ENCODE data around the gene ANKRD6.
A peak's percentile ranks its signal among the peaks of the same experiment; 100 is the strongest.

The ANKRD6 gene

DNA sequence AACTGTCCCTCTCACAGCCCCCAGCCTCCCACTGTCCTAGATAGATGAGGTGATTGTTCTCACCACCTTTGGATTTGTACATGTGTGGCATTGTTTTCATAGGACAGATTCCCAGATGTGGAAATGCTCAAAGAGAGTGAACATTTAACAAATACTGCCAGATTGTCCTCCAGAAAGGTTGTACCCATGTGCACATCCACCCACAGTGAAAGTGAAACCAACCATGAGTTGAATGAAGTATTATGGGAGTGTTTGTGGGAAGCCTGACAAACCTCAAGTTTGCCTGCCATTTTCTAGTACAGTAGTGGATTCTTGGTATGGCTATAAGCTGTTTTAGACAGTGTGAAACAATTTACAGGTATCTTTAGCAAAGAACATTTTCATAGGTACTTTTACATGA is 42.7 kb downstream of the ANKRD6 start:
- peak; percentile 57 for DNase-seq

DNA sequence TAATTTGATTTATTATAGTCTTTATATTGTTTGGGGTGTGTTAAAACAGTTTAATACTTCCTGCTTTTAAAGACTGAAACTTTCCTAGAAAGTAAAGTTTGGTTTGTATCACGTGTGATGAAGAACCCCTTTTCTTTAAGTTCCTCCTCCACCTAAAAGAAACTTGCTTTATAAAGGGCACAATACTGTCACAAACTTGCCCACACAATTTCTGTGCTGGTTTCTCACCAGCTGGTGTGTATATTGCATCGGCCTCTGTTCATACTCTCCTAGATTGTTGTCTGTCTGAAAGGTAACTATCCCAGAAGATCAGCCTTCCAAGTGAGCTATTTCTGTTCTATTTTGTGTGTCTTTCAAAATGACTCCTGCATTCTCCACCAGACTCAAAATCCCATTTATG is 46.9 kb downstream of the ANKRD6 start:
- peak; percentile 21 for DNase-seq

DNA sequence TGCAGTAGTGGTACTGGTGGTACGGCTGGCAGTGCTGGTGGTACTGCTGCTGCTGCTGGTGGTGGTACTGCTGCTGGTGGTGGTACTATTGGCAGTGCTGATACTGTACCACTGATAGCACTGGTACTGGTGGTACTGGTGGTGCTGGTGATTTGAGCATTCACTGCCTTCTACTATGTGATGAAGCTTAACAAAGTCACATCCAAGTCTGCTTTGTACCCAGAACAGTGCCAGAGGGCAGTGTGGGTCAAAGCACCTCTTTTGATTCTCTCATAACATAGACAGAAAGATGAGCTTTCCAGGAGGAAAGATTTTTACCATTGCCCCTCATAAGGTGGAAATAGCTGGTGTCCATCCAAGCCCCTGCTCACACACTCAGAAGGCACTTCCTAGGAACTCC is 48.7 kb downstream of the ANKRD6 start:
- DNase-seq: peak; percentile 28

DNA sequence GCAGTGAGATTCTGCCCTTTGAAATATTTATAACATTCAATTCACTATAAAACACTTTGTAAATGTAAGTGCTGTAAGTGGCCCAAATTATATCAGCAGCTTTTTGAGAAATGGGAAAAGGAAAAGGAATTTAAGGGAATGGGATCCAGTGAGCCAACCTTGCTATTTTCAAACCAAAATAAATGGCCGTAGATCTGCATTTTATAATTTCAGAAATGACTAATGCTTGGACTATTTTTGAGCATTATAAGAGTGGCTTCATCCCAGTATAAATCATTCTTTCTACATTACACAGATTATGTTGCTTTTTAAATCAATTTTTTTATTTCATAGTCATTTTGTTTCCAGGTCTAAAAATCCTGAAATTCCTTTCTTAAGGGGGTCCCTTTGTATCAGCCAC is 49.2 kb downstream of the ANKRD6 start:
- no peak for DNase-seq

DNA sequence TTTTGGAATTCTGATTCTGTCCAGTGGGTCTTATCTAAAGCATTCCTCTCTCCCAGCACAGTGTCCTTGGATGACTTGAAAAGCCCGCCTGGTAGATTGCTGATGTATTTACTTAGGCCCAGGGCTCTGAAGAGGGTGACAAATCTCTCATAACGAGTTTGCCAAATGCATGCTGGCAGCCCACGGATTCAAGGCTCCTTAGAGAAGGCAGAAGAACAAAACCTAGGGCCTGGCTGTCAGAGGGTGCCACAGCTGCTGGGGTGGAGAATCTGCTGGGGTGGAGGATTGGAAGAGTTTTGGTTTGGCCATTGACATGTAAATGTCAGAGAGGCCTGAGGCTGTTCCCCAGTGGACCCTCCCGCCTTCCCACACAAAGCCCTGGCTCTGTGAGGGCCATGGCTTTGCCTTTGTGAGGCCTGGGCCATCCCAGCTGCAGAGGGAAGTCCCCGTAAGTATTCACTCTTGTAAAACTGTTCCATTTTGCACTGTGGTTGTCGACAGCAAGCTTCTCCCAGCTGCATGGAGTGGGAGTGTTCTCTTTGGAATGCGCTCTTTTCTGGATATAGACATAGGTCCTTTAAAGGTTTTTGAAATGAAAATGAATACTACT is 50.3 kb downstream of the ANKRD6 start:
- DNase-seq: peak; percentile 91

DNA sequence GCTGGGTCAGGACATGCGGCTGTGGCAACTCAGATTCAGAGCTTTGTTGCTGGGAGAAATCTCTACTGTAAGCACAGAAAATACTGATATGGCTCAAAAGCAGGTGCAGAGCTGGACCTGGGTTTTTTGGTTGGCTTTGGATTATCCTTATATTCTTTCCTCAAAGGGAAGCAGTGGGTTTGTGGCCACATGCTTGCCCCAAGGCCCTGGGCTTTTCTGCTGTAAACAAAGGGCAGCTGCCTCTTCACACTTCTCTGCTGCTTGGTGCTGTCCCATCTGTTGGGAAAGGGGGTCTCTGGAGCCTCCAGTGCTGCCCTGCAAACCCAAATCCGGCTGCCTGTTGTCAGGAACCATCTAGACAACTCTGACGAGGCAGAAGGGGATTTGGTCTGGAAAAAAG is 52.4 kb downstream of the ANKRD6 start:
- no peak for DNase-seq

DNA sequence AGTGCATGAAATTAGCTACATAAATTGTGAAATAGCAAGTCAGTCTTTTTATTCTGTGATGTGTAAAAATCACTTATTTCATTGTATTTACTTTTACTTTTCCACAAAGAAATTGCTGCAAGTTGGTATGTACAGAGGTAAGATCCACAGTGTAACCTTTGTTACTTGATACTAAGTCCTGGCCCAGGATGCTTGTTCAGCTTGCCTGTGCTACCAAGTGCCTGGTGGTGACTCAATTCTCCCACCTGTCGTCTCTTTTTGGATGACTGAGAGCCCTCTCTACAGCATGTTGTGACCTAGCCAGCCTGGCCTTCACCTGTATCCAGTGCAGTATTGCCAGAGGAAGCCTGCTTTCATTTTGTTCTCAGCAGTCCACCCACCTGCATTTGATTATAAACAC is 54.9 kb downstream of the ANKRD6 start:
- DNase-seq: peak; percentile 69

DNA sequence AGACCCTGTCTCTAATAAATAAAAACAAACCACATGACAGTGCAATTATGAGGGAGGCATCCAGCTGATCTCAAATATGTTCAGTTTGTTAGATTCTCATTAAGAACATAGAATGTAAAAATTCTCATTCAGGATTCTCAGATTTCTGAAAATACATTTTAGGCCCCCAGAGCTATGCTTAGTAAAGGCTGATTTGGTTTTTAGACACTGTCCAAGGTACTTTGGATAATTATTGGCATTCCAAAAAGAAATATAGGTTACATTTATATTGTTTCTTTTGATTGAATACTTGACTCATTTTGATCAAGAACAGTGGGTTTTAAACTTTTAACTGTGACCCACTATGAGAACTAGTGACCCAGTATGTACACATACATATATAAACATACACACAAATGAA is 55.5 kb downstream of the ANKRD6 start:
- DNase-seq: no peak

DNA sequence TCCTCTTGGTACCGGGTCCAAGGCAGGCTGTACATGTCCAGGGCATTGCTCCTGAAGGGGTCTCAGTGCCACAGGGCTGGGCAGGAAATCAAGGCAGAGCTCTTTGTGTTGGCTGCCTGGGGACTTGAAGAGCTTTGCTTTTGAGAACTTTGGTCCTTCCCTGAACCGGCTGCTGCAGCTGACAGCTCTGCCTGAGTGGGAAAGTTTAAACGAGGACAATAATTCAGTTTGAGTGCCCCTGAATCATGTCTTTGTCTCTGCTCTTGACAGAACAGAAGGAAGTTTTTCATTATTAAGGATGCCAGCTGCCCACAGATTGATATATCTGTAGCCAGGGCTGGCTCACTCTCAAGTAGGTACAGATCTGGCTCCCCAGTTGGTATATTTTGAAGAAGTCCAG is 56.1 kb downstream of the ANKRD6 start:
- peak; percentile 63 for DNase-seq

DNA sequence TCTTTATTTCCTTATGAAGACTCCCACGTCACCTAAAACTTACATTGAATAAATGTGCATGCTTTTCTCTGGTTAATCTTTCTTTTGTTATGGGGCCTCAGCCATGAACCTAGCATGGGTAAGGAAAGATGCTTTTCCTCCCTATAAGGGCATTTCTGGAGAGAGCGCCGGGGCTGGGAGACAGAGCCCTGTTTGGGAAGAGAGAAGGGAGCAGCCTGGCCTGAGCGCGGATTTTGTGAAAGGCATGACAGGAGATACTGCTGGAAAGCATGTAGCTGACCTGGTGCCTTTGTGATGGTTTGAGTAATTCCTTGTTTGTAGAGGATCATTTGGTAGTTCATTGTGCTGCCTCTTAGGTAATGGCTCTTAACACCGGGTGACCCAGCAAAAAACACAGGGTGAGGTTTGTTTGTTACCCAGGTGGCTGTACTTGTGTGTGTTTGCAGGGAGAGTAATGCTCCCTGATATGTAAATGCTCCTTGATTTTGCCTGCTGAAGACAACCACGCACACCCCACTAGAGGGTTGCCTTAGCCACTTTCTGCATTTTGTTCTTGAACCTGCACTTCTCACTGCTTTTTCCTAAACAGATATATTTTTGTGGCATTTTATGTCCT is 59.2 kb downstream of the ANKRD6 start:
- DNase-seq: peak; percentile 94

DNA sequence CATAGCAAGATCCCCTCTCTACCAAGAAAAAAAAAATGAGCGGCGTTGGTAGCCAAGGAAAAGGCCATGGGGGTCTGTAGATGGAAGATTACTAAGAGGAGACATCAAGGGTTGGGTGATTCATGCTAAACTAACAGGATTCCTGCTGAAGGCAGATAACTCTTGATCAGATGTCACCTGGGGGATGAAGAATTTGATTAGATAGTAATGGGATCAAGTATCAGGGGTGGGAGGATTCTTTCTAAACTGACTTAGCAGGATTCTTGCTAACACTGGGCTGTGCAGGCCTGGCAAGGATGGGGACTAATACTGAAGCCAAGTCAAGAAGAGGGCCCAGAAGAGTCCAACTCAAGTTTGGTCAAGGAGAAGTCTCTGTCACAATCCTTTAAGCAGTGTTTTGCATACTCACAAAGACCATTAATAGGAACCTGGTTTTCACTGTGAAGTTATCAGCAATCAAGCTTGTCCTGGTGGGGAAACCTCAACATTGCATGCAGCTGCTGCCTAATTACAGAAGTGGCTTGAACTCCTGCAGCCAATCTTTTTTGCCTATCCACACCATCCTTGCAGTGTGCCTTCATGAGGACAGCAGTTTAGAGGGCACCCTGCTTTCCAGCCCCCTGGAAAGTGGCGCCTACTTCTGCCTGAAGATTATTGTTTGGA is 61.3 kb downstream of the ANKRD6 start:
- DNase-seq: peak; percentile 41

DNA sequence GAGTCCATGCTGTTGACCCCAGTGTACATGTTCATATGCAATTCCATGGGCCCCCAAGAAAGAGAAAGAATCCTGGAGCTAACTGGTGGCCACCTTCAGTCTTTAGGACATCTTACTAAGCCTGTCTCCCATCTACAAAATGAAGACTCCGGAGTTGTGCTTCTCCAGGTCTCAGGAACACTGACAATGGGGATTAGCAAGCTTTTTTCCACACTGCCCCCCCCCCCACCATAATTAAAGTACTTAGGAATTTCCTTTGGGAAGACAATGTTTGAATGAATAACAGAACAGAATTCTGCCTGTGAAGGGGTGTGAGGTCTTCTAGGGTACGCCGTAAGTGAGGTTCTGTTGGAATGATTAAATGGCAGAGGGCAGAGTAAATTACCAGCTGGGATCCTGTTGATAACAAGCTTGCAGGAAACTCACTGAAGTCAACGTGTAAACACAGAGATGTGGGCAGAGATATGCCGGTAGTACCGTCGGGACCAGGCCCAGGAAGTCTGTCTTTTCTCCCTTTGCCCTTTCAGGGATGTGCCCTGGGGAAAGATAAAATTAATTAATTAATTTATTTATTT is 63.1 kb downstream of the ANKRD6 start:
- DNase-seq: peak; percentile 24

DNA sequence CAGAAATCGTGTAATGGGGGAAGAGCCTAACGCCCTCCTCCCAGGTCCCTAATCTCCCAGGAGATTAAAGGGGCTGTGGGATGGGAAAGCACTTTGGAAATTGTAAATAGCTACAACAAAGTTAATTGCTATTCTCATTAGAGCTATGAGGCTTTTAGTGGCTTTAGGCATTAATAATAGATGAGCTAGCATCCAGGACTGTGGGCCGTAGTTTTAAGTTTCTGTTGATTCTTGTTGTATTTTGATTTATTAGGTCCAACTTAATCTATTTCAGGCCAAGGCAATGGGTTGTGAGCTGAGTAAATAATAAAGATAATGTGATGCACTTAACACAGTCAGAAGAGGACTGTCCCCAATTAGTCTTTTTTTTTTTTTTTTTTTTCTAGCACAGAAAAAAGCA is 67.7 kb downstream of the ANKRD6 start:
- peak; percentile 96 for DNase-seq

DNA sequence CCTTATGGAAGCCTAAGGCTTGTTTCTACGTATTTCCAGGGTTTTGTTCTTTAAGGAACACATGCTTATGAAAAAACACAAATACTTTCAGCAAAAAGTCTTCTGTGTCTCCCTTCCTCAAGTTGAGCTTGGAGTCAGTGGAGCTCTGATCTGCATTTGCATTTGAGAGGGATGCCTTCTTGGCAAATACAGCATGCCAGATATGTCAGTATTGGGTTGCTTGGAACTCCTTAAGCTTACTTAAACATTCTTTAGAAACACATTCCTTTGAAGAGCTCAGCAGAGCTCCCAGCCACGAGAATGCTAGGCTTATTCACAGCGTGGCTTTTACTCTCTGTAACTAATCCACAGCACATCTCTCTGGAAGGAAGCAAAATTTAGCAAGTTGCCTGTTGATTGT is 68.3 kb downstream of the ANKRD6 start:
- DNase-seq: peak; percentile 59

DNA sequence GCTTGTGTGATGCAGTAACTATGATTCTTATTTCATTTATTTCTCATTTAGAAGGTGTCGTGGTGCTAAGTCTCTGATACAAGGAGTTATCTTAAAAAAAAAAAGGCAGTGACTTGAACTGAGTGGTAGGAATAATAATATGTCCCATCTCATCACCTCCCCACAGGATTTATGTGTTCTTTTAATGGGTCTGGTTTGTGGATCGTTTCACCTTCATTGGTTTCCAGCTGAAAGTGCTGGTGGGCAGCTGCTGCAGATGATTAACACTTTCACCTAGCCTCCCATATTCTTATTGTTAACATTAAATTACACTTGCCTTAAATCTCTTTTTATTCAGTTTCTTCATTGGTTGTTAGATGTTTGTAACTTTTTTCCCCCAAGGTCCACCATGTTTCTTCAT is 68.8 kb downstream of the ANKRD6 start:
- DNase-seq: peak; percentile 67

DNA sequence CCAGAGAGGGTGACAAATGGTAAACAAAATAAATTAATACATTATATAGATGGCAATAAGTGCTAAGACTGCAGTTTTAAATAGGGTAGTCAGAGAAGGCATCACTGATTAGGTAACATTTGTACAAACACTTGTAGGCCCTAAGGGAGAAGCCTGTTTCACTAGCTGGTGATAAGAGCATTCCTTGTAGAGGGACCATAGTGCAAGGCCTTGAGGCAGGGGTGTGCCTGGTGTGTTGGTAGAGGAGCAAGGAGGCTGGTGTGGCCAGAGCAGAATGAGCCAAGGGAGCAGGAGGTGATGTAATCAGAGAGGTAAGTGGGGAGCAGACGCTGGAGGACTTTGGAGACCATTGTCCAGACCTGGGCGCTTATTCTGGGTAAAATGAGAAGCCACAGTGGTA is 70.7 kb downstream of the ANKRD6 start:
- DNase-seq: peak; percentile 35

DNA sequence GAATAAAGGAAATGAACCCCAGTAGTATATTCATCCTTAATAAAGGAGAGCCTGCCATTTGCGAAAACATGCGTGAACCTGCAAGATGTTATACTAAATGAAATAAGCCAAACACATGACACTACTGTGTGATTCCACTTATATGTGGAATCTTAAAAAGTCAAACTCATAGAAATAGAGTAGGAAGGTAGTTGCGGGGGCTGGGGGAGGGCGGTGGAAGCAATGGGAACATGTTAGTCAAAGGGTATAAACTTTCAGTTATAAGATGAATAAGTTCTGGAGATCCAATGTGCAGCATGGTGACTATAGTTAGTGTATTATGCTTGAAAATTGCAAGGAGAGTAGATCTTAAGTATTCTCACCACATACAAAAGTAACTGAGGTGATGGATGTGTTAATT is 72.9 kb downstream of the ANKRD6 start:
- DNase-seq: no peak

DNA sequence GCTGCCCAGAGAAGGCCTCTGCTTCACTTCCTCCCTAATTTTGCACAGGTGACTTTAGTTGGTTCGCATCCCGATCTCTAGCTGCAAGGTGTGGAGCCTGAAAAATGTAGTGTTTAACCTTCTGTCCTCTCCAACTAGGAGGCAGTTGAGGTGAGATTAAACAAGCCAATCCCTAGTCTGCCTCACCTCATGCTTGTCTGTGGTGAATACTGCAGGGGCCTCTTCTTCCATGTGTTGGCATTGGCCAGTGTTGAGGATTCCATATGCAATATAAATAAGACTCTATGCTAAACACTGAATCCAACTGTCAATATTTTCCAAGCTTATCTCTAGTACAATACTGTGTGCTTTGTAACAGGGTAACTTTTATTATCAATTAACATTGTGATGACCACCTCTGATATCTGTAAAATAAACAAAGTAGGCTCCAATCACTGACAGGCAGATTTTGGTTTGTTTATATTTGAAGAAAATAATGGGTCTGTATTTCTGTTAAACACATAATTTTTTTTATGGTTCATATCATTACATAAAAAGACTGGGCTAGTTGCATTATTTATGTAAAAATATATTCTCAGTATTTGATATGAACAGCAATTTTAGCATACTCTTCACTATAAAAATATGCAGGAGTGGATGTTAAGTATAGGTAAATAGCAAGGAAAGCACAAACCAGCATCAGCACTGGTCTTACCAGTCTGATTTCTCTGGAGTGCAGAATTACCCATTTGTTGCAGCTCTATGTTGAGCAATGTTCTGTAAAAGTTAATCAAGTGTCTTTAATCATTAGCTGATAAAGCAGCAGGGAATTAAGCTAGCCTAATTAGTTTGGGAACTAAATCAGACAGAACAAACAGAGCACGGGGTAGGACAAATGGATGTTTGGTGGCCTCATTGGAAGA is 74.0 kb downstream of the ANKRD6 start:
- DNase-seq: peak; percentile 41

DNA sequence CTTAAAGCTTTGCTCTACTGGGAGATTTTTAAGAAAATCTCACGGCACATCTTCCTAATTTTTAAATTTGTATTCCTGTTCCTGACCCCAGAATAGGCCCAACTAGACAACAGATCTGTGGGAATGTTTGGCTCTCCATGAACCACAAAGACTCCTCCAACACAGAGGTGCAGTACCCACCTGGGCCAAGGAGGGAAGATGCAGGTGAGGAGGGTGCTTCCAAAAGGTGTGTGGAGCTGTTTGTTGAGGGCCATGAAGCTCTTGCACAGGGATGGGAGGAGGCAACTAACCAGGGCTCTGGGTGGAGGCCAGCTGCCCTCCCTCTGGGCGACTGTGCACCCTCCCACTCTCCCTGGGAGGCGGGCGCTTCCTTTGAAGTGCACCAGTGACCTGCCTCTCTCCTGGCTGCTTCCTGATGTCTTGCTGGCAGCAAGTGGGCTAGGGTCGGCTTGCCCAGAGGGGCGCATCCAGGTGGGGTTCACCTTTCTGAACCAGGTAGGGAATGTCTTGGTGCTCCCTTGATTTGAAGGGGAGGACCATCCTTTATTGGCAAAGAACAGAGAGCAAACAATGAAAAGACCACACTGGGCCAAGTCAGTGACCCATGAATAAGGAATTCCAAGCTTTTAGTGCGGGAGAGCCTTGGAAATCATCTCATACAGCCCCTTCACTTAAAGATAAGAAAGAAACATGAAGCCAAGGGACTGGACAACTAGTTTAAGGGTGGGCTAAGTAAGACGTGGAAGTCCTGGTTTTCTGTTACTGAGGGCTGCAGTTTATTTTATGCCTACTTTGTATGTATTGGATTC is 76.0 kb downstream of the ANKRD6 start:
- peak; percentile 93 for DNase-seq

DNA sequence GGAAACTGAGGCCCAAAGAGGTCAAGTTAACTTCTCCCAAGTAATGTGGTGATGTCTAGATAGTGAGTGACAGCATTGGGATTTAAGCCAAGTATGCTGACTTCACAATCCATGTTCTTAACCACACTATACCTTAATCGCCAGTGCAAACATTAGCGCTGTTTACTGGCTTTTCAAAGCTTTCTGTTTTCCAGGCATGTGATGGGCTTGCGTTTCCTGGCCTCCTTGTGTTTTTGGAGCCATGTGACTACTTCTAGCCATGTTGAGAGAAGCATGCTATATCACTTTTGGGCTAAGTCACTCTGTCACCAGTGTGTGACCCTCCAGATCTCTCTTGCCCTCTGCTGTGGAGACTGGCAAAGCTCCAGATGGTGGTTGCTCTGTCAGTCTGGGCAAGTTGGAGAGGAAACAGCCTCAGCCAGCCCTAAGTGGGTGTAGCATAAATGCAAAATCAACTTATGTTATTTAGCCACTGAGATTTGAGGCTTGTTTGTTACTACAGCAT is 76.9 kb downstream of the ANKRD6 start:
- peak; percentile 90 for DNase-seq

DNA sequence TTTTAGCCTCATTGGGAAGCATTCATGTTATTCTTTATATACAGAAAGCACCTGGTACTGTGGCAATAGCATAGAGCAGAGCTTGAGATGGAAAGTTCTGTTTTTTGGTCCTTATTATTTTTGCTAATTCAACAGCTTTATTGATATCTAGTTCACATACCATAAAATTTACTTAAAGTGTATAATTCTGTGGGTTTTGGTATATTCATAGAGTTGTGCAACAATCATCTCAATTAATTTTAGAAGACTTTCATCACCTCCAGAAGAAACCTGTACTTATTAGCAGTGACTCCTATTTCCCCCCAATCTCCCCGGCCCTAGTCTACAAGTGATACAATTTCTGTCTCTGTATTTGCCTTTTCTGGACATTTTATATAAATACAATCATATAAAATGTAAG is 77.4 kb downstream of the ANKRD6 start:
- no peak for DNase-seq

Measured in NCI-H69 (cell line).